ENCODE data around the gene MRPS12. TPM values are rescaled to one million over a fixed set of nuclear protein-coding genes. Genes with fewer than 3 reads are reported as not detected.
A peak's percentile ranks its signal among the peaks of the same experiment; 100 is the strongest.

Gene MRPS12
- total and polyA plus RNA-seq, 10 donors = 23.2 to 47.8 (median 27.7) TPM

DNA sequence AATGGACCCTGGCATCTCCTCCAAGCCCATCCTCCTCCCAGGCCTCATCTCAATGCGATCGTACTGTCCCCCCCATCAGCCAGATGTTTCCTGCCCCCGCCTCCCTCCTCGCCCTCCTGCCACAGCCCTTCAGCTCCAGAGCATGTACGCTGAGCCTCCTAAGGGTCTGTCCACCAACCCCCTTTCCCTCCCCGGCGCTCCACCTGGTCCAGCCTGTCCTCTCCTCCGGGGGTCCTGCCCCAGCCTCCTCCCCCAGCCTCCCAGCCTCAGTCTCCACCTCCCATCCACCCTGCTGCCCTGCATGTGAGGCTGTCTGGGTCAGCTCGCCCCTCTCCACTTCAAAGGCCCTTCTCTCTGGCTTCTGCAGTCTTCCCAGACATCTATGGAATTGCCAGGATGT, 35.8 kb upstream of the MRPS12 start:
- Histone ChIP-seq H3K4me3 (no peak overlapping the region), H3K36me3 (peaks cover 0 to 52% (median 13%) of the 10 kb centered on the region in 6 donors), H3K27ac (no peak overlapping the region), H3K27me3 (replicated peaks in 1 of 7) (no peaks in the 10 kb centered on the region), H3K4me1 (peaks cover 12 to 64% (median 33%) of the 10 kb centered on the region in 6 donors), H3K9me3 (no peaks in the 10 kb centered on the region)
- TF ChIP-seq CTCF (IDR thresholded peaks at IDR 0.05 in 8 of 11, conservative IDR thresholded peaks at IDR 0.05 in 3 of 11) (no peak), POLR2AphosphoS5 (IDR thresholded peaks at IDR 0.05) (no peak), POLR2A (IDR thresholded peaks at IDR 0.05) (no peak)
- DNase-seq = no peak
- intact Hi-C loops (cut with DNase I; ENCODE audit: low total_unique reads) = no loop called here
- WGBS, 5 donors = 39 to 54% (median 44%) methylated on average over 9 of the region's 9 CpGs

DNA sequence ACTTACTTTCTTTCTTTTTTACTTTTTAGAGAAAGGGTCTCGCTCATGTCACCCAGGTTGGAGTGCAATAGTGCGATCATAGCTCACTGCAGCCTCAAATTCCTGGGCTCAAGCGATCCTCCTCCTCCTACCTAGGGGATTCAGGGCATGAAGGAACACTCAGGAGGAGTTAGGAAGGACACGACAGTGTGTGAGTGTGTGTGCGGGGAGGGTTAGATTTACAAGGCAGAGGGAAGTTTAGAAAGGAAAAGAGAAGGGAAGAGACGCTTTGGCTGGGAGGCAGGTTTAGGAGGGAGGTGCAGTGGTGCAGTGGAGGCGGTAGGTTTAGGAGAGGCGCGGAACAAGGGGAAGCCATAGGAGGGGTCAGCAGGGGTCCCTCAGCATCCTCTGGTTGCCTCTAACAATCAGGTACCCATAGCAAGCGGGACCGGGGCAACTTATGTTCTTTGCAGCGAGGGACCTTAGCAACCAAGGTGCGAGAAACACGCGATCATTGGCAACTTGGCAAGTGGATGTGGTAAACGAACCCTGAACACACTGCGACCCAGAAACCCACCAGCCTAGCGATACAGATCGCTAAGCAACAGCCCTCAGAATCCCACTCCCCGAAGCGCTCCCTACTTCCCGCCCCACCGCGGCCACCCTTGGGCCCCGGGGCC, 31.8 kb upstream of the MRPS12 start:
- no peak for TF ChIP-seq POLR2A (IDR thresholded peaks at IDR 0.05)
- TF ChIP-seq POLR2AphosphoS5 (IDR thresholded peaks at IDR 0.05) = no peak
- TF ChIP-seq CTCF (IDR thresholded peaks at IDR 0.05 in 8 of 11, conservative IDR thresholded peaks at IDR 0.05 in 3 of 11) = no peak
- intact Hi-C loops (cut with DNase I; ENCODE audit: low total_unique reads) = no loop called here
- DNase-seq = no peak
- Histone ChIP-seq H3K27ac (peak overlapping the region; percentile 81 to 94 (median 92)), H3K36me3 (peaks cover 0 to 22% (median 0%) of the 10 kb centered on the region in 6 donors), H3K4me1 (peaks cover 13 to 90% (median 40%) of the 10 kb centered on the region in 6 donors), H3K9me3 (no peaks in the 10 kb centered on the region), H3K4me3 (peak overlapping the region; percentile 63 to 97 (median 90)), H3K27me3 (replicated peaks in 1 of 7) (no peaks in the 10 kb centered on the region)
- 7 to 17% (median 11%) methylated on average over 16 to 25 of the region's 25 CpGs for WGBS, 5 donors

DNA sequence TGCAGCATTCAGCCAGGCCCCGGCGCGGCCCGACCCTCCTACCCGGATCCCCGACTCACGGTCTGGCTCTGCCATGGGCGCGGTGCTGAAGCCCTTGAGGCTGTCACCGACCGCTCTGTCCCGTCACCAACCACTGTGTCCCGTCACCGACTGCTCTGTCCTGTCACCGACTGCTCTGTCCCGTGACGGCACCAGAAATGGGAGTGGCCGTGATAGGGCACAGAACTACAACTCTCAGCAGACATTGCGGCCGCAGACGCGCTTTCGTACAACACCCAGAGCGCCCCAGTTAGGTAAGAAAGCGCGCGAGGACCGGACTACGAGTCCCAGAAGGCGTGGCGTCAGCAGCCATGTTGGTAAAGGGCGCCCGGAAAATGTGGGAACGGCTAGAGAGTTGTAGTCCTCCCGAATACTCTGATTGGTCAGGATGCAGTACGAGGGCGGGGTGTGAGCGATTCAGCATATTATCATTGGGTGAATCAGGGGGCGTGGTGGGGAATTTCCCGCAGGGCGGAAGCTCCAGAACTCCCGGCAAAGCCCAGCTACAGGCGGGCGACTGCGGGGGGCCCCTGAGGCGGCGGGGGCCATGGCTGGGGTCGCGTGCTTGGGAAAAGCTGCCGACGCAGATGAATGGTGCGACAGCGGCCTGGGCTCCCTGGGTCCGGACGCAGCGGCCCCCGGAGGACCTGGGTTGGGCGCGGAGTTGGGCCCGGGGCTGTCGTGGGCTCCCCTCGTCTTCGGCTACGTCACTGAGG, 31.1 kb upstream of the MRPS12 start, which contains the start of the genes NFKBIB and SIRT2:
Gene NFKBIB (plus strand): TSS at position 523 of the 755 bp plus-strand sequence. CDS start 64 bp downstream, at position 587.
Gene SIRT2 (minus strand): TSS at position 172 of the 755 bp plus-strand sequence. CDS start 97 bp downstream, at position 75.
- 0 to 1% (median 0%) methylated on average over 46 to 64 of the region's 64 CpGs for WGBS, 5 donors
- peaks cover 13 to 86% (median 38%) of the 10 kb centered on the region in 6 donors for H3K4me1 ChIP-seq

More for the DNA sequence above, 31.1 kb upstream of the MRPS12 start, which contains the start of the genes NFKBIB and SIRT2:
- Histone ChIP-seq H3K27ac (peak within 1 kb of the TSS; percentile 89 to 94 (median 93)), H3K36me3 (peaks cover 0 to 24% (median 6%) of the 10 kb centered on the region in 6 donors), H3K9me3 (no peaks in the 10 kb centered on the region), H3K4me3 (peak within 1 kb of the TSS; percentile 63 to 97 (median 90)), H3K27me3 (replicated peaks in 1 of 7) (no peaks in the 10 kb centered on the region)
- DNase-seq = peak; percentile 100
- intact Hi-C loops (cut with DNase I; ENCODE audit: low total_unique reads) = no loop called here
- TF ChIP-seq POLR2A (IDR thresholded peaks at IDR 0.05) (peak in 2 of 3 donors; percentile 66 to 74), POLR2AphosphoS5 (IDR thresholded peaks at IDR 0.05) (peak; percentile 93 to 95 (median 94)), CTCF (IDR thresholded peaks at IDR 0.05 in 8 of 11, conservative IDR thresholded peaks at IDR 0.05 in 3 of 11) (peak in 4 of 11 experiments; percentile 29 to 51 (median 40))

Measured in spleen (tissue), 11 donors.